Calu3 (cell line): Measurements from ENCODE around the gene TMEM266. TPM values are rescaled to one million over a fixed set of nuclear protein-coding genes. Genes with fewer than 3 reads are reported as not detected.
A peak's percentile ranks its signal among the peaks of the same experiment; 100 is the strongest.

Source experiments
- BruUV-seq: library from RNA; stranded (reverse); fragments of 400-500 nt; replicated peaks from 2 replicates; lab custom pipeline; 2021; lab: Mats Ljungman, UMichigan
- CTCF ChIA-PET: fragments of 300-600 bp; sonication (Branson Sonifier 250); formaldehyde crosslinking; loops from one replicate; lab custom pipeline; 2022; ENCODE audit warnings: antibody characterized with exemption; lab: Charles Lee
- DNase-seq: peaks from one replicate; pipeline ENCODE4 v3.0.0; 2022
- H3K27ac Mint-ChIP-seq: one replicate; pipeline ENCODE4 v1.8.0; 2022; ENCODE audit warnings: mixed read lengths; ENCODE audit not compliant: unreplicated experiment
- H3K27me3 Mint-ChIP-seq: one replicate; pipeline ENCODE4 v1.8.0; 2022; ENCODE audit warnings: mixed read lengths; ENCODE audit not compliant: unreplicated experiment
- H3K36me3 Mint-ChIP-seq: one replicate; pipeline ENCODE4 v1.8.0; 2022; ENCODE audit warnings: mild to moderate bottlenecking, moderate library complexity, mixed read lengths; ENCODE audit not compliant: insufficient read depth, unreplicated experiment
- H3K4me1 Mint-ChIP-seq: one replicate; pipeline ENCODE4 v1.8.0; 2022; ENCODE audit warnings: mild to moderate bottlenecking, low read depth, mixed read lengths; ENCODE audit not compliant: unreplicated experiment
- H3K4me3 Mint-ChIP-seq: one replicate; pipeline ENCODE4 v1.8.0; 2022; ENCODE audit warnings: mild to moderate bottlenecking, low read depth, moderate library complexity, mixed read lengths; ENCODE audit not compliant: unreplicated experiment
- H3K9me3 Mint-ChIP-seq: one replicate; pipeline ENCODE4 v1.8.0; 2022; ENCODE audit warnings: low read depth, mixed read lengths; ENCODE audit not compliant: unreplicated experiment
- CTCF ChIP-seq: fragments of 200-600 bp; IDR thresholded peaks from one replicate; pipeline ENCODE4 v1.8.0; 2022; ENCODE audit warnings: antibody characterized with exemption; ENCODE audit not compliant: unreplicated experiment
- intact Hi-C: fragments of 100-400 bp; cut with micrococcal nuclease; formaldehyde crosslinking; loops from one replicate; pipeline ENCODE4 v1.10.0; 2022; ENCODE audit not compliant: unreplicated experiment
- total RNA-seq: library from RNA; stranded (reverse); gene quantifications from 2 replicates; pipeline ENCODE4 v1.2.3, GENCODE V29; 2022

Gene TMEM266
- total RNA-seq, 1 experiment from 2014 or later: not detected

GRCh38 chr15:76197703-76198455 is 138.1 kb downstream of the TMEM266 start:
- intact Hi-C loops: loop anchor here (10.0 kb wide), 1 partner anchor 647 kb away; no protein-coding TSS in a partner anchor
- Mint-ChIP-seq H3K4me1 (peaks cover 44% of the 10 kb centered on the region), H3K27ac (no peak overlapping the region), H3K9me3 (no peaks in the 10 kb centered on the region), H3K27me3 (no peaks in the 10 kb centered on the region), H3K36me3 (peaks cover 20% of the 10 kb centered on the region), H3K4me3 (no peak overlapping the region)
- BruUV-seq: no TSS peak
- TF ChIP-seq CTCF: no peak
- DNase-seq: peak; percentile 73
- CTCF ChIA-PET: interaction anchor here (0.6 to 2.4 kb wide), 6 partner anchors 10 to 1296 kb away, joined by 3 to 18 read pairs (median 6); no protein-coding TSS in a partner anchor

GRCh38 chr15:76198456-76199105 is 138.8 kb downstream of the TMEM266 start:
- no TSS peak for BruUV-seq
- Mint-ChIP-seq H3K36me3 (peaks cover 22% of the 10 kb centered on the region), H3K4me1 (peaks cover 44% of the 10 kb centered on the region), H3K9me3 (no peaks in the 10 kb centered on the region), H3K27ac (no peak overlapping the region), H3K27me3 (no peaks in the 10 kb centered on the region), H3K4me3 (no peak overlapping the region)
- no peak for TF ChIP-seq CTCF
- intact Hi-C loops: loop anchor here (10.0 kb wide), 1 partner anchor 646 kb away; no protein-coding TSS in a partner anchor
- no peak for DNase-seq
- CTCF ChIA-PET: interaction anchor here (2.4 kb wide), 1 partner anchor 131 kb away, joined by 12 read pairs; no protein-coding TSS in a partner anchor

GRCh38 chr15:76199106-76200082 is 139.6 kb downstream of the TMEM266 start:
- intact Hi-C loops: loop anchor here (10.0 kb wide), 1 partner anchor 645 kb away; no protein-coding TSS in a partner anchor
- CTCF ChIA-PET: interaction anchor here (0.6 kb wide), 1 partner anchor 78 kb away, joined by 4 read pairs; no protein-coding TSS in a partner anchor
- H3K27ac Mint-ChIP-seq: no peak overlapping the region
- H3K4me1 Mint-ChIP-seq: peaks cover 44% of the 10 kb centered on the region
- peaks cover 26% of the 10 kb centered on the region for H3K36me3 Mint-ChIP-seq
- no peak for DNase-seq
- no peaks in the 10 kb centered on the region for H3K27me3 Mint-ChIP-seq
- no peaks in the 10 kb centered on the region for H3K9me3 Mint-ChIP-seq
- H3K4me3 Mint-ChIP-seq: no peak overlapping the region
- no TSS peak for BruUV-seq
- no peak for TF ChIP-seq CTCF

GRCh38 chr15:76200083-76200465 is 140.3 kb downstream of the TMEM266 start:
- peaks cover 25% of the 10 kb centered on the region for H3K36me3 Mint-ChIP-seq
- H3K9me3 Mint-ChIP-seq: no peaks in the 10 kb centered on the region
- no peak for TF ChIP-seq CTCF
- intact Hi-C loops: no loop called here
- DNase-seq: no peak
- no peak overlapping the region for H3K27ac Mint-ChIP-seq
- CTCF ChIA-PET: interaction anchor here (0.6 kb wide), 1 partner anchor 78 kb away, joined by 4 read pairs; no protein-coding TSS in a partner anchor
- no TSS peak for BruUV-seq
- peaks cover 44% of the 10 kb centered on the region for H3K4me1 Mint-ChIP-seq
- no peaks in the 10 kb centered on the region for H3K27me3 Mint-ChIP-seq
- H3K4me3 Mint-ChIP-seq: no peak overlapping the region
